SK-N-SH treated with all-trans-retinoic acid at 6 μM for 48 hours (cell line): ENCODE data around the gene NUBPL.
A peak's percentile ranks its signal among the peaks of the same experiment; 100 is the strongest.

Experiments
- ATAC-seq: fragments of 200-7000 bp; cut with Tn5 transposase; 3 replicates; pipeline ENCODE4 v1.9.1; 2020; ENCODE audit warnings: mild to moderate bottlenecking, moderate library complexity
- BACH2 ChIP-seq: fragments of 250-450 bp; sonication (Bioruptor Pico); IDR thresholded peaks from 2 replicates; pipeline ENCODE4 v1.9.0; 2021; ENCODE audit warnings: mild to moderate bottlenecking, borderline replicate concordance
- CREB5 ChIP-seq: fragments of 250-450 bp; sonication (Bioruptor Pico); IDR thresholded peaks from 2 replicates; pipeline ENCODE4 v1.5.1; 2020; ENCODE audit warnings: low read depth, mild to moderate bottlenecking, moderate library complexity
- CSDC2 ChIP-seq: fragments of 250-450 bp; sonication (Bioruptor Pico); IDR thresholded peaks from 2 replicates; pipeline ENCODE4 v1.5.0; 2020; ENCODE audit warnings: mild to moderate bottlenecking, moderate library complexity
- ESRRG ChIP-seq: fragments of 250-450 bp; sonication (Bioruptor Pico); IDR thresholded peaks from 2 replicates; pipeline ENCODE4 v1.6.1; 2021; ENCODE audit warnings: mild to moderate bottlenecking
- GLIS3 ChIP-seq: fragments of 250-450 bp; sonication (Bioruptor Pico); IDR thresholded peaks from 2 replicates; pipeline ENCODE4 v1.5.0; 2020; ENCODE audit warnings: mild to moderate bottlenecking, moderate library complexity
- ISL1 ChIP-seq: fragments of 250-450 bp; sonication (Bioruptor Pico); IDR thresholded peaks from 2 replicates; pipeline ENCODE4 v2.1.2; 2022; ENCODE audit warnings: mild to moderate bottlenecking, moderate library complexity
- PATZ1 ChIP-seq: fragments of 250-450 bp; sonication (Bioruptor Pico); IDR thresholded peaks from 2 replicates; pipeline ENCODE4 v1.8.0; 2020; ENCODE audit warnings: mild to moderate bottlenecking, moderate library complexity, borderline replicate concordance
- RARB ChIP-seq: fragments of 250-450 bp; sonication (Bioruptor Pico); IDR thresholded peaks from 2 replicates; pipeline ENCODE4 v1.8.0; 2021; ENCODE audit warnings: mild to moderate bottlenecking, moderate library complexity
- SNAI2 ChIP-seq: fragments of 250-450 bp; sonication (Bioruptor Pico); IDR thresholded peaks from 2 replicates; pipeline ENCODE4 v1.5.0; 2020; ENCODE audit warnings: mild to moderate bottlenecking, moderate library complexity
- TCF4 ChIP-seq: fragments of 250-450 bp; sonication (Bioruptor Pico); IDR thresholded peaks from 2 replicates; pipeline ENCODE4 v1.8.0; 2021; ENCODE audit warnings: mild to moderate bottlenecking, moderate library complexity, borderline replicate concordance
- TOX ChIP-seq: fragments of 250-450 bp; sonication (Bioruptor Pico); IDR thresholded peaks from 2 replicates; pipeline ENCODE4 v1.8.0; 2021; ENCODE audit warnings: mild to moderate bottlenecking, moderate library complexity, borderline replicate concordance
- ZFP3 ChIP-seq: fragments of 250-450 bp; sonication (Bioruptor Pico); IDR thresholded peaks from 2 replicates; pipeline ENCODE4 v1.5.0; 2020; ENCODE audit warnings: mild to moderate bottlenecking, moderate library complexity
- ZNF565 ChIP-seq: fragments of 450-650 bp; formaldehyde crosslinking; conservative IDR thresholded peaks from 2 replicates; pipeline ENCODE4 v1.5.0; 2020; ENCODE audit warnings: low read depth, mild to moderate bottlenecking, moderate library complexity
- ZNF70 ChIP-seq: fragments of 450-650 bp; formaldehyde crosslinking; IDR thresholded peaks from 2 replicates; pipeline ENCODE4 v1.5.0; 2020; ENCODE audit warnings: mild to moderate bottlenecking, moderate library complexity
- TF ChIP-seq, protein P1 (sequence below): fragments of 250-450 bp; sonication (Bioruptor Pico); IDR thresholded peaks from 2 replicates; pipeline ENCODE4 v1.5.1; 2021; ENCODE audit warnings: mild to moderate bottlenecking, moderate library complexity
- TF ChIP-seq, protein P2 (sequence below): fragments of 250-450 bp; sonication (Bioruptor Pico); IDR thresholded peaks from 2 replicates; pipeline ENCODE4 v1.8.0; 2021; ENCODE audit warnings: low read depth, mild to moderate bottlenecking, moderate library complexity, borderline replicate concordance

NUBPL gene

GRCh38 chr14:31879661-31880348 is 318.6 kb downstream of the NUBPL start:
- no peak for ATAC-seq
- TF ChIP-seq PATZ1 (CRISPR knock-in tag): no peak
- TF ChIP-seq, protein P1, sequence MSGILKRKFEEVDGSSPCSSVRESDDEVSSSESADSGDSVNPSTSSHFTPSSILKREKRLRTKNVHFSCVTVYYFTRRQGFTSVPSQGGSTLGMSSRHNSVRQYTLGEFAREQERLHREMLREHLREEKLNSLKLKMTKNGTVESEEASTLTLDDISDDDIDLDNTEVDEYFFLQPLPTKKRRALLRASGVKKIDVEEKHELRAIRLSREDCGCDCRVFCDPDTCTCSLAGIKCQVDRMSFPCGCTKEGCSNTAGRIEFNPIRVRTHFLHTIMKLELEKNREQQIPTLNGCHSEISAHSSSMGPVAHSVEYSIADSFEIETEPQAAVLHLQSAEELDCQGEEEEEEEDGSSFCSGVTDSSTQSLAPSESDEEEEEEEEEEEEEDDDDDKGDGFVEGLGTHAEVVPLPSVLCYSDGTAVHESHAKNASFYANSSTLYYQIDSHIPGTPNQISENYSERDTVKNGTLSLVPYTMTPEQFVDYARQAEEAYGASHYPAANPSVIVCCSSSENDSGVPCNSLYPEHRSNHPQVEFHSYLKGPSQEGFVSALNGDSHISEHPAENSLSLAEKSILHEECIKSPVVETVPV: no peak

DNA sequence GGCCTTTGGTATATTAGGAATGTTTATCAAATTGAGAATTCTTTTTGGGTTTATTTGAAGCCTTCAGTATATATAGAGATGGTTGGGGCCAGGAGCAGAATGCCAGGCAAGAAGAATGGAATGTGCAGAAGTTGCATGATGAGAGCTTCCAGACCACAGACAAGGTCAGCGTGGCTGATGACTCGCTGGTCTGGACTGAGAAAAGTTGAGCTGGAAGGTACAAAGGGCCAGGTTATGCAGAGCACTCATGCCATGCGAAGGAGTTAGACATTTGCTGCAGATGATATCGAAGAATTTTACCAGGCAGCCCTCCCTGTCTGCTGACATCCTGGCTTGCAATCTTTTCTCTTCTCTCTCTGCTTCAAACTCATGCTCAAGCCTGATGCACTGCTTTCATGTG is 319.7 kb downstream of the NUBPL start:
- ATAC-seq: peak; percentile 98
- TF ChIP-seq ISL1 (CRISPR knock-in tag): peak; percentile 29; the same call in 1 of the 2 replicates
- TF ChIP-seq, protein P2, sequence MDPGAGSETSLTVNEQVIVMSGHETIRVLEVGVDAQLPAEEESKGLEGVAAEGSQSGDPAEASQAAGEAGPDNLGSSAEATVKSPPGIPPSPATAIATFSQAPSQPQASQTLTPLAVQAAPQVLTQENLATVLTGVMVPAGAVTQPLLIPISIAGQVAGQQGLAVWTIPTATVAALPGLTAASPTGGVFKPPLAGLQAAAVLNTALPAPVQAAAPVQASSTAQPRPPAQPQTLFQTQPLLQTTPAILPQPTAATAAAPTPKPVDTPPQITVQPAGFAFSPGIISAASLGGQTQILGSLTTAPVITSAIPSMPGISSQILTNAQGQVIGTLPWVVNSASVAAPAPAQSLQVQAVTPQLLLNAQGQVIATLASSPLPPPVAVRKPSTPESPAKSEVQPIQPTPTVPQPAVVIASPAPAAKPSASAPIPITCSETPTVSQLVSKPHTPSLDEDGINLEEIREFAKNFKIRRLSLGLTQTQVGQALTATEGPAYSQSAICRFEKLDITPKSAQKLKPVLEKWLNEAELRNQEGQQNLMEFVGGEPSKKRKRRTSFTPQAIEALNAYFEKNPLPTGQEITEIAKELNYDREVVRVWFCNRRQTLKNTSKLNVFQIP (CRISPR knock-in tag): no peak

GRCh38 chr14:31881531-31882310 is 320.5 kb downstream of the NUBPL start:
- TF ChIP-seq TOX (CRISPR knock-in tag) (no peak), CSDC2 (CRISPR knock-in tag) (no peak), GLIS3 (no peak), TCF4 (CRISPR knock-in tag) (no peak), SNAI2 (CRISPR knock-in tag) (no peak), RARB (CRISPR knock-in tag) (no peak), CREB5 (CRISPR knock-in tag) (no peak), ESRRG (no peak), ZNF70 (CRISPR knock-in tag) (no peak), BACH2 (no peak), ZFP3 (no peak), ZNF565 (CRISPR knock-in tag) (no peak), PATZ1 (CRISPR knock-in tag) (no peak)
- TF ChIP-seq, protein P1: no peak
- TF ChIP-seq, protein P2 (CRISPR knock-in tag): no peak
- peak; percentile 36 for ATAC-seq
